Liver (tissue), 3 donors: Measurements from ENCODE around the gene FZD4.

Source experiments
- EGR1 ChIP-seq, 2 donors: IDR thresholded peaks; 2 replicates each; pipeline ENCODE4 v1.6.1; 2016 to 2018; ENCODE audit warnings: antibody characterized with exemption in 2 of 2, low read depth in 2 of 2
- GABPA ChIP-seq, 2 donors: IDR thresholded peaks in 1 of 2; conservative IDR thresholded peaks in 1 of 2; 2 replicates each; pipeline ENCODE4 v1.6.1; 2016; ENCODE audit warnings: antibody characterized with exemption in 2 of 2, mild to moderate bottlenecking in 1 of 2, moderate library complexity in 1 of 2
- HNF4G ChIP-seq: IDR thresholded peaks from 2 replicates; pipeline ENCODE4 v1.6.1; 2016; ENCODE audit warnings: antibody characterized with exemption
- JUND ChIP-seq, 2 donors: IDR thresholded peaks; 2 replicates each; pipeline ENCODE4 v1.6.1; 2016; ENCODE audit warnings: antibody characterized with exemption in 2 of 2
- NR2F2 ChIP-seq: IDR thresholded peaks from 2 replicates; pipeline ENCODE4 v1.6.1; 2016; ENCODE audit warnings: antibody characterized with exemption
- RAD21 ChIP-seq, 2 donors: IDR thresholded peaks; 2 replicates each; pipeline ENCODE4 v1.6.1; 2016; ENCODE audit warnings: antibody characterized with exemption in 2 of 2, mild to moderate bottlenecking in 2 of 2
- SP1 ChIP-seq: IDR thresholded peaks from 2 replicates; pipeline ENCODE4 v1.6.1; 2018; ENCODE audit warnings: antibody characterized with exemption, mild to moderate bottlenecking
- TAF1 ChIP-seq: conservative IDR thresholded peaks from 2 replicates; pipeline ENCODE4 v1.6.1; 2016; ENCODE audit warnings: antibody characterized with exemption, mild to moderate bottlenecking
- YY1 ChIP-seq: IDR thresholded peaks from 2 replicates; pipeline ENCODE4 v1.6.1; 2016; ENCODE audit warnings: antibody characterized with exemption, mild to moderate bottlenecking
- TF ChIP-seq, protein P1 (sequence below): fragments of 150-350 bp; IDR thresholded peaks from 2 replicates; pipeline ENCODE4 v1.5.1; 2017; ENCODE audit warnings: improper control_type of control experiment, low read depth, low read length; ENCODE audit not compliant: missing input control
- TF ChIP-seq, protein P2 (sequence below): IDR thresholded peaks from 2 replicates; pipeline ENCODE4 v1.6.1; 2016; ENCODE audit warnings: antibody characterized with exemption
- TF ChIP-seq, protein P3 (sequence below): IDR thresholded peaks from 2 replicates; pipeline ENCODE4 v1.6.1; 2016; ENCODE audit warnings: antibody characterized with exemption, mild to moderate bottlenecking
- TF ChIP-seq, protein P4 (sequence below): IDR thresholded peaks from 2 replicates; pipeline ENCODE4 v1.6.1; 2016; ENCODE audit warnings: antibody characterized with exemption
- TF ChIP-seq, protein P5 (sequence below): IDR thresholded peaks from 2 replicates; pipeline ENCODE4 v1.6.1; 2016; ENCODE audit warnings: antibody characterized with exemption
- donor health status: healthy.
- donor health status: healthy.

DNA sequence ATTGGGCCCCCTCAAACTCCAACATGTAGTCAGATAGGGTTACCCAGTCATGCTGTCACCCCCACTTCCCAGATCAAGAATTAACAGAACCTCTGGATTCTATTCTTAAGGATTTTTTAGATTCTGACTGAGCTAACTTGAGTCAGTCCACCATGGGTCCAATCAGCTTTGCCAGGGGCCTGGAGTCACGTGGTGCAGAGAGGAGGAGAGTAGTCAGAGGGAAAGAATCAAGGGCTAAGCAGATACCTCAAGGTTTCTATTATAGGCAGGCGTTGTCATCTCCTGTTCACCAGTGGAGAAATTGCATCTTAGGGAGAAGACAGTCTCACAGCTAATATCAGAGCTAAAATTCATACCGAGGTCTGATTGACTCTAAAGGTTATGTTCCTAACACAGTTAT is 28.2 kb downstream of the FZD4 start:
- no peak for TF ChIP-seq TAF1
- TF ChIP-seq, protein P1, sequence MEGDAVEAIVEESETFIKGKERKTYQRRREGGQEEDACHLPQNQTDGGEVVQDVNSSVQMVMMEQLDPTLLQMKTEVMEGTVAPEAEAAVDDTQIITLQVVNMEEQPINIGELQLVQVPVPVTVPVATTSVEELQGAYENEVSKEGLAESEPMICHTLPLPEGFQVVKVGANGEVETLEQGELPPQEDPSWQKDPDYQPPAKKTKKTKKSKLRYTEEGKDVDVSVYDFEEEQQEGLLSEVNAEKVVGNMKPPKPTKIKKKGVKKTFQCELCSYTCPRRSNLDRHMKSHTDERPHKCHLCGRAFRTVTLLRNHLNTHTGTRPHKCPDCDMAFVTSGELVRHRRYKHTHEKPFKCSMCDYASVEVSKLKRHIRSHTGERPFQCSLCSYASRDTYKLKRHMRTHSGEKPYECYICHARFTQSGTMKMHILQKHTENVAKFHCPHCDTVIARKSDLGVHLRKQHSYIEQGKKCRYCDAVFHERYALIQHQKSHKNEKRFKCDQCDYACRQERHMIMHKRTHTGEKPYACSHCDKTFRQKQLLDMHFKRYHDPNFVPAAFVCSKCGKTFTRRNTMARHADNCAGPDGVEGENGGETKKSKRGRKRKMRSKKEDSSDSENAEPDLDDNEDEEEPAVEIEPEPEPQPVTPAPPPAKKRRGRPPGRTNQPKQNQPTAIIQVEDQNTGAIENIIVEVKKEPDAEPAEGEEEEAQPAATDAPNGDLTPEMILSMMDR: no peak
- TF ChIP-seq EGR1 (IDR thresholded peaks at IDR 0.05; ENCODE audit: low read depth in 2 of 2): no peak
- no peak for TF ChIP-seq YY1
- TF ChIP-seq JUND (IDR thresholded peaks at IDR 0.05): no peak
- TF ChIP-seq, protein P2, sequence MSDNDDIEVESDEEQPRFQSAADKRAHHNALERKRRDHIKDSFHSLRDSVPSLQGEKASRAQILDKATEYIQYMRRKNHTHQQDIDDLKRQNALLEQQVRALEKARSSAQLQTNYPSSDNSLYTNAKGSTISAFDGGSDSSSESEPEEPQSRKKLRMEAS: no peak
- no peak for TF ChIP-seq HNF4G
- TF ChIP-seq NR2F2: no peak
- no peak for TF ChIP-seq RAD21 (IDR thresholded peaks at IDR 0.05)
- no peak for TF ChIP-seq SP1
- TF ChIP-seq, protein P3, sequence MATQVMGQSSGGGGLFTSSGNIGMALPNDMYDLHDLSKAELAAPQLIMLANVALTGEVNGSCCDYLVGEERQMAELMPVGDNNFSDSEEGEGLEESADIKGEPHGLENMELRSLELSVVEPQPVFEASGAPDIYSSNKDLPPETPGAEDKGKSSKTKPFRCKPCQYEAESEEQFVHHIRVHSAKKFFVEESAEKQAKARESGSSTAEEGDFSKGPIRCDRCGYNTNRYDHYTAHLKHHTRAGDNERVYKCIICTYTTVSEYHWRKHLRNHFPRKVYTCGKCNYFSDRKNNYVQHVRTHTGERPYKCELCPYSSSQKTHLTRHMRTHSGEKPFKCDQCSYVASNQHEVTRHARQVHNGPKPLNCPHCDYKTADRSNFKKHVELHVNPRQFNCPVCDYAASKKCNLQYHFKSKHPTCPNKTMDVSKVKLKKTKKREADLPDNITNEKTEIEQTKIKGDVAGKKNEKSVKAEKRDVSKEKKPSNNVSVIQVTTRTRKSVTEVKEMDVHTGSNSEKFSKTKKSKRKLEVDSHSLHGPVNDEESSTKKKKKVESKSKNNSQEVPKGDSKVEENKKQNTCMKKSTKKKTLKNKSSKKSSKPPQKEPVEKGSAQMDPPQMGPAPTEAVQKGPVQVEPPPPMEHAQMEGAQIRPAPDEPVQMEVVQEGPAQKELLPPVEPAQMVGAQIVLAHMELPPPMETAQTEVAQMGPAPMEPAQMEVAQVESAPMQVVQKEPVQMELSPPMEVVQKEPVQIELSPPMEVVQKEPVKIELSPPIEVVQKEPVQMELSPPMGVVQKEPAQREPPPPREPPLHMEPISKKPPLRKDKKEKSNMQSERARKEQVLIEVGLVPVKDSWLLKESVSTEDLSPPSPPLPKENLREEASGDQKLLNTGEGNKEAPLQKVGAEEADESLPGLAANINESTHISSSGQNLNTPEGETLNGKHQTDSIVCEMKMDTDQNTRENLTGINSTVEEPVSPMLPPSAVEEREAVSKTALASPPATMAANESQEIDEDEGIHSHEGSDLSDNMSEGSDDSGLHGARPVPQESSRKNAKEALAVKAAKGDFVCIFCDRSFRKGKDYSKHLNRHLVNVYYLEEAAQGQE: no peak
- no peak for TF ChIP-seq GABPA (IDR thresholded peaks at IDR 0.05 in 1 of 2, conservative IDR thresholded peaks at IDR 0.05 in 1 of 2)
- TF ChIP-seq, protein P4, sequence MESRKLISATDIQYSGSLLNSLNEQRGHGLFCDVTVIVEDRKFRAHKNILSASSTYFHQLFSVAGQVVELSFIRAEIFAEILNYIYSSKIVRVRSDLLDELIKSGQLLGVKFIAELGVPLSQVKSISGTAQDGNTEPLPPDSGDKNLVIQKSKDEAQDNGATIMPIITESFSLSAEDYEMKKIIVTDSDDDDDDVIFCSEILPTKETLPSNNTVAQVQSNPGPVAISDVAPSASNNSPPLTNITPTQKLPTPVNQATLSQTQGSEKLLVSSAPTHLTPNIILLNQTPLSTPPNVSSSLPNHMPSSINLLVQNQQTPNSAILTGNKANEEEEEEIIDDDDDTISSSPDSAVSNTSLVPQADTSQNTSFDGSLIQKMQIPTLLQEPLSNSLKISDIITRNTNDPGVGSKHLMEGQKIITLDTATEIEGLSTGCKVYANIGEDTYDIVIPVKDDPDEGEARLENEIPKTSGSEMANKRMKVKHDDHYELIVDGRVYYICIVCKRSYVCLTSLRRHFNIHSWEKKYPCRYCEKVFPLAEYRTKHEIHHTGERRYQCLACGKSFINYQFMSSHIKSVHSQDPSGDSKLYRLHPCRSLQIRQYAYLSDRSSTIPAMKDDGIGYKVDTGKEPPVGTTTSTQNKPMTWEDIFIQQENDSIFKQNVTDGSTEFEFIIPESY: no peak
- TF ChIP-seq, protein P5, sequence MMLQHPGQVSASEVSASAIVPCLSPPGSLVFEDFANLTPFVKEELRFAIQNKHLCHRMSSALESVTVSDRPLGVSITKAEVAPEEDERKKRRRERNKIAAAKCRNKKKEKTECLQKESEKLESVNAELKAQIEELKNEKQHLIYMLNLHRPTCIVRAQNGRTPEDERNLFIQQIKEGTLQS: no peak
